Ectodermal cell (in vitro differentiated cells): ENCODE results near the gene PLCB4.

Source experiments
- H3K27ac ChIP-seq: 2 replicates; pipeline ENCODE4 v1.7.0; 2013; ENCODE audit warnings: mild to moderate bottlenecking, low read depth, low read length; ENCODE audit not compliant: insufficient read depth, poor library complexity, severe bottlenecking
- H3K27me3 ChIP-seq: 2 replicates; pipeline ENCODE4 v1.7.0; 2013; ENCODE audit warnings: mild to moderate bottlenecking, low read length; ENCODE audit not compliant: insufficient read depth, control insufficient read depth, poor library complexity, severe bottlenecking
- H3K36me3 ChIP-seq: one replicate; pipeline ENCODE4 v1.7.0; 2013; ENCODE audit warnings: low read length; ENCODE audit not compliant: control insufficient read depth, insufficient read depth
- H3K4me1 ChIP-seq: one replicate; pipeline ENCODE4 v1.7.0; 2013; ENCODE audit warnings: low read length; ENCODE audit not compliant: control insufficient read depth, insufficient read depth
- H3K4me3 ChIP-seq: 2 replicates; pipeline ENCODE4 v1.7.0; 2013; ENCODE audit warnings: low read depth, low read length, control low read depth; ENCODE audit not compliant: insufficient read depth
- H3K9me3 ChIP-seq: 2 replicates; pipeline ENCODE4 v1.7.0; 2013; ENCODE audit warnings: mild to moderate bottlenecking, low read length, moderate library complexity; ENCODE audit not compliant: control insufficient read depth
- WGBS, 2 experiments: methylation state at CpG; one replicate each; pipeline ENCODE4 v1.1.7; 2013; ENCODE audit warnings: missing lambda C conversion rate in 2 of 2; 5-methylcytosine and 5-hydroxymethylcytosine counted together

PLCB4 gene

DNA sequence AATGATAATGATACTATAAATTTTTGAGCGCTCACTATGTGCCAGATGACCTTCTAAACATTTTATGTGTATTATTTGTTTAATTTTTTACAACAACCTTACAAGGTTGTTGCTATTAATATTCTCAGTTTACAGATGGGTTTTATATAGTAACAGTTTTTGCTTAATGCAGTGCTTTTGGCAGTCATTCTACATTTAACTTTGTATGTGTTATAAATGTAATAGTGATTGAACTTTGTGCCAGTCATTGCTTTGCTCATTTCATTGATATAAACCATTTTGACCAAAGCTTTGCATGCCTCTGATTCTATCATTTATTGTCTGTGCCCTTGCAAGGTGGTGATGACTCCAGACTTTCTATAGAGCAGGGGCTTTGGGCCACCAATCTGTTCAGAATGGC, 239.2 kb downstream of the PLCB4 start:
- no CpG with 5 or more reads among the region's 1 CpG for WGBS, 2 experiments
- Histone ChIP-seq H3K36me3 (no peaks in the 10 kb centered on the region), H3K4me3 (no peak overlapping the region), H3K27ac (no peak overlapping the region), H3K9me3 (no peaks in the 10 kb centered on the region), H3K27me3 (no peaks in the 10 kb centered on the region), H3K4me1 (no peaks in the 10 kb centered on the region)

DNA sequence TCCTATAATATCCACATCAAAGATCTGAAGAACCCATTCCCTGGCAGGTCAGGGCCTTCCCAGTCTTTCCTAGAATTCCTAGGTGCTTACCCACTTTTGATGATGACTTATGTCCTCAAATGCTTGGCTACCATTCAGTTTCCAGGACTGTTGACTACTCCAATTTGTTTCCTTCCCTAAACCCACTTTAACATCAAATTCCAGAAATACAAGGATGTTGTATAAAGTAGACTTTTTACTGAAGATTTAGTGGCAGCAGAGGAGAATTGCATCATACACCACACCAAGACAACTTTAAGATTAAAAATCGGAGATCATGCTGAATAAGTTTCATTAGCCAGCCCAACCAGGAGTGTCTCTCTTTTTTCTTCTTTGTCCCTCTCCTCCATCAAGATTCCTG, 242.2 kb downstream of the PLCB4 start:
- Histone ChIP-seq H3K9me3 (no peaks in the 10 kb centered on the region), H3K27me3 (no peaks in the 10 kb centered on the region), H3K36me3 (no peaks in the 10 kb centered on the region), H3K27ac (no peak overlapping the region), H3K4me3 (no peak overlapping the region), H3K4me1 (no peaks in the 10 kb centered on the region)
- 88 to 97% methylated on average over 1 of the region's 1 CpG for WGBS, 2 experiments

DNA sequence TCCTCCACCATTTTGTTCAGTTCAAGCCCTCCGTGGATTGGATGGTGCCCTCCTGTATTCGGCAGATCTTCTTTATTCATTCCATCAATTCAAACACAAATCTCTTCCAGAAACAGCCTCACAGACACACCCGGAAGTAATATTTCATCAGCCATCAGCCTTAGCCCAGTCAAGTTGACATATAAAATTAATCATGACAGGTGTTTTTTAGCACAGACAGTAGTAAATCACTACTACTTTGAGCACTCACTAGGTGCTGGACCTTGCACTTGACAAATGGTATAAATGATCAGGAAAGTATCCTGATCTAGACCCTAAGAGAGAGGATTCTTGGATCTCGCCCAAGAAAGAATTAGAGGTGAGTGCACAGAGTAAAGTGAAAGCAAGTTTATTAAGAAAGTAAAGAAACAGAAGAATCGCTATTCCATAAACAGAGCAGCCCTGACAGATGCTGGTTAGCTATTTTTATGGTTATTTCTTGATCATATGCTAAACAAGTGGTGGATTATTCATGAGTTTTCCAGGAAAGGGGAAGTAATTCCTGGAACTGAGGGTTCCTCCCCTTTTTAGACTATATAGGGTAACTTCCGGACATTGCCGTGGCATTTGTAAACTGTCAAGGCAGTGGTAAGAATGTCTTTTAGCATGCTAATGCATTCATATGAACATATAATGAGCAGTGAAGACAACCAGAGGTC, 250.9 kb downstream of the PLCB4 start:
- Histone ChIP-seq H3K27ac (no peak overlapping the region), H3K4me1 (no peaks in the 10 kb centered on the region), H3K9me3 (no peaks in the 10 kb centered on the region), H3K36me3 (no peaks in the 10 kb centered on the region), H3K4me3 (no peak overlapping the region), H3K27me3 (no peaks in the 10 kb centered on the region)
- WGBS, 2 experiments, result 91 to 95% methylated on average over 6 to 7 of the region's 7 CpGs

DNA sequence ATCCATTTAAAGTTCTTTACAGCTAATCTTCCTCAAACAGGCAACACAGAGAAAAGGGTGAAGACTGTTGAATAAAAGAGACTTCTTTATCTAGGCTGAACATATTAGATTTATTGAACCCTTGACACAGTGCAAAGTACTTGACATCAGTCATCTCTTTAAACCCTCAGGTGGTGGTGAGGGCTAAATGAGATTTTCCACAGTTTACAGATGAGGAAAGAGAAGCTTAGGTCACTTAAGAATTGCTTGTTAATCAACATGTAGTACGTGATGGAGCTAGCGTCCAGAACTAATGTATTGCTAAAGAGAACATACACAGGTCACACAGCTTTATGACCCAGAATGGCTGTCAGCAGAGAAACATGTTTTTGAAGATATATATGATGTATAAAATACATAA, 252.1 kb downstream of the PLCB4 start:
- no peak overlapping the region for H3K4me3 ChIP-seq

DNA sequence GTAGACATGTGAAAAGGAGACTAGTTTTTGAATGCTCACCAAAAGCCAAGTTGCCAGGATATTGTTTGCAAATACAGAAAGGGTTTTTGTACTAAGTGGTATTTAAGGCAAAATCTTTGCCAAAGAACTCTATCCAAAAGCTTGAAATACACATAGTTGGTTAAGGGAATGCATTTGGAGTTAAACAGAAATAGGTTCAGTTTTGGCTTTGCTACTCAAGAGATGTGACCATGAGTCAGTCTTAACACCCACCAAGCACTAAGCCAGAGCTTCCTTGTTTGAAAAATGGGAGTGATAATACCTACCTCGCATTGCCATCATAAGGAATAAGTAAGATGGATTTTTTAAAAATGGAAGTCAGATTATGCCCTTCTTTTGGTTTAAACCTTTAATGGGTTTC, 253.8 kb downstream of the PLCB4 start:
- no peak overlapping the region for H3K4me3 ChIP-seq
- no peaks in the 10 kb centered on the region for H3K27me3 ChIP-seq
- 100% methylated on average over 1 of the region's 1 CpG for WGBS, 2 experiments
- no peaks in the 10 kb centered on the region for H3K36me3 ChIP-seq
- no peaks in the 10 kb centered on the region for H3K9me3 ChIP-seq
- H3K27ac ChIP-seq, result no peak overlapping the region
- H3K4me1 ChIP-seq, result peaks cover 9% of the 10 kb centered on the region

More for the DNA sequence above, 252.1 kb downstream of the PLCB4 start:
- Histone ChIP-seq H3K27me3 (no peaks in the 10 kb centered on the region), H3K4me1 (peaks cover 9% of the 10 kb centered on the region), H3K27ac (no peak overlapping the region), H3K9me3 (no peaks in the 10 kb centered on the region), H3K36me3 (no peaks in the 10 kb centered on the region)
- 95 to 100% methylated on average over 2 of the region's 2 CpGs for WGBS, 2 experiments

DNA sequence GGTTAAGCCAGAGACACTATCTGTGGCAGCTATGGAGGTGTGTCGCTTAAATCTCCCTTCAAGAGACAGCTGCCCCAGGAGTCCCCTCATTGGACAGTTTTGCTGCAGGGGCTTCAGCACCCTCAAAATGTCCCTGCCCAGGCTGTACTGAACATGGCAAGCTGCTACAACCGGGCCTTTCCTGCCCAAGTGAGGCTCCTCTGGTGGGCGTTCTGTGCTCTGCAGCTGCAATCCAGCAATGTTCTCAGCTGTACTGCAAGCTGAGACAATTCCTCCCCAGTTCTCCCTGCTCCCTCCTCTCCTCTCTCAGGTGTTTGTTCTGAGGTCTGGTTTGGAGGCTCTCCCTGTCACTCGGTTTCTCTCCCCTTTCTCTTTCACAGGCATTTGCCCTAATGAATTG, 254.7 kb downstream of the PLCB4 start:
- WGBS, 2 experiments, result 57 to 66% methylated on average over 4 of the region's 4 CpGs
- H3K27ac ChIP-seq, result no peak overlapping the region
- H3K9me3 ChIP-seq, result no peaks in the 10 kb centered on the region
- no peak overlapping the region for H3K4me3 ChIP-seq
- H3K27me3 ChIP-seq, result no peaks in the 10 kb centered on the region
- H3K36me3 ChIP-seq, result no peaks in the 10 kb centered on the region
- peaks cover 12% of the 10 kb centered on the region for H3K4me1 ChIP-seq

DNA sequence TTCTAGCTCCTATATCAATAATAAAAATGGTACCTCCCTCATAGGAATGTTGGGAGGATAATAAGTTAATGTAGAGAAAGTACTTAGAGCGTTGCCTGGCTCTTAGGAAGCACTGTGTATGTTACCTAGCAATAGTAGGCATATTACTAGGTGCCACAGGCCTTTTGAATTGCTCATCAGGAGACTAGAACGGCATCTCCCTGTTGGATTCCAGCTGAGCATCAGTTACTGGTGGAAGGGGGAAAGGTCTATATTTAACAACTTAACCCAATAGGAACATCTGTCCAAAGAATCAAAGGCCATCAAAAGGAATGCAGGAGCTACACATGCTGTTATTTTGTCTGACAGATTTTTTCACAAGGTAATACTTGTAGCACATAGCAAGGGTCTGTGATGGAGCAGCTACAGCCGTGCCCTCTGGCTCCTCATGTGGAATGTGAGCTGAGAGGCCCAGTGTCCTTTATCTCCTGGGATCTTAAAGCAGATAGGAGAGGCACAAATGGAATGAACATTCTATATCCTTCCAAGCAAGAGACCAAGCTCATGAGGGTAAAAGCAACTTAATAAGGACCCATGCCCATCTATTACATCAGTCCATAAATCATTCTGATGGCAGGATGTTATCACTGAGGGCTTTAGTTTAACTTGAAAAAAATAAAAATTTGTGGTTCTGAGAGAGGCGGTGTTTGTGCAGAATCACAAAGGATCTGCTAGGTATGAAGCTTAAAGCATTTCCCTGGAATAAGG, 260.6 kb downstream of the PLCB4 start:
- Histone ChIP-seq H3K4me3 (no peak overlapping the region), H3K36me3 (no peaks in the 10 kb centered on the region), H3K9me3 (no peaks in the 10 kb centered on the region), H3K27ac (no peak overlapping the region), H3K4me1 (peaks cover 40% of the 10 kb centered on the region), H3K27me3 (no peaks in the 10 kb centered on the region)
- 85 to 89% methylated on average over 4 of the region's 4 CpGs for WGBS, 2 experiments

DNA sequence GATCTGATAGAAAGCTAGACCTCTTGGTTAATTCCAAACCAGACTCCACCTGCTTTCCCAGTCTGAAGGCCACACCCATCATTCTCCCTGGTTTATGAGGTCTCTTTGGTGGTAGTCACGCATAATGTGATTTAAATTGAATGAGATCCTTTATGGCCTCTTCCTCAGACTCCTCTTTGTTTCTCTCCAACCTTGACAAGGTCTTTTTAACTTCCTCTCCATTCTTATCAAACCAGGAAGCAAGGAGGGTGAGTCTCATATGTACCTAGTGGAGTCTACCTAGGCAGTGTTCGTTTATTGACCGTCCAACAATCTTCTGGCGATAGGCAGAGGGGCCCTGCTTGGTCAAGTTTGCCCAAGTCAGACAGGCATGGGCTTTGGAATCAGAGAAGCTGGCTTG, 261.3 kb downstream of the PLCB4 start:
- Histone ChIP-seq H3K9me3 (no peaks in the 10 kb centered on the region), H3K27me3 (no peaks in the 10 kb centered on the region), H3K4me3 (no peak overlapping the region), H3K4me1 (peaks cover 40% of the 10 kb centered on the region), H3K36me3 (no peaks in the 10 kb centered on the region), H3K27ac (no peak overlapping the region)
- 94 to 97% methylated on average over 3 to 4 of the region's 4 CpGs for WGBS, 2 experiments

DNA sequence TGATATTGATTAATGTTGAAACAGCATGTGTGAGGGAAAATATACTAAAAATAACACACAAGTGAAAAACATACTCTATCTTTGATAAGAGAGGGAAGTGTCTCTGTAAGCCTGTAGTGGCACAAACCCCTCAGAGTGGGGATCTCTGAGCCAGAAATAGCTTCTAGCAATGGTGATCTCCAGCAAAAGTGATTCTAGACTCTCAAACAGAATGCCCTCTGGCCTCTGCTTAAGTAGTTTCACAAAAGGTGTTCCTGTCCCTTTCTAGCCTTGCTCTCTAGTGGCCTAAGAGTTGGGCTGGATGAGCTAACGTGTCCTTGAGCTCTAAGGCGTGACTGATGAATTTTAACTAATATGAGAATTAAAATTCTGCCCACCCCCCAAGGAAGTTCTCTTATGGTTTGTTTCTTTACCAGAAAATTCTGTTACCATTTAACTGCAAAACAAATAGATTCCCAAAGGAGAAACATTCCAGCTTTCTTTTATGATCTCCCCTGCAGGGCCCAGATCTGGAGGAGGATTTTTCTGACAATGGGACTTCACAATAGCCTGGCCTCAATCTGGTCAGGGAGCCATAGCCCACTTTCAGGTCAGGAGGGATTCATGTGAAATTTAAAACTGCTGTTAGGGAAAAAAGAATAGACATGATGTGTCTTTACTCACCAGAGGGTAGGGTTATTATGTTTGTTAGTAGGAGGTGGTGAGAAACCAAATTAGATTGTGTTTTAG, 263.0 kb downstream of the PLCB4 start:
- WGBS, 2 experiments, result 82% methylated on average over 2 of the region's 2 CpGs; no CpG with 5 or more reads in 1 of the 2 experiments
- no peaks in the 10 kb centered on the region for H3K27me3 ChIP-seq
- peaks cover 35% of the 10 kb centered on the region for H3K4me1 ChIP-seq
- no peak overlapping the region for H3K4me3 ChIP-seq
- H3K9me3 ChIP-seq, result no peaks in the 10 kb centered on the region
- peak overlapping the region; percentile 70 for H3K27ac ChIP-seq
- H3K36me3 ChIP-seq, result no peaks in the 10 kb centered on the region

DNA sequence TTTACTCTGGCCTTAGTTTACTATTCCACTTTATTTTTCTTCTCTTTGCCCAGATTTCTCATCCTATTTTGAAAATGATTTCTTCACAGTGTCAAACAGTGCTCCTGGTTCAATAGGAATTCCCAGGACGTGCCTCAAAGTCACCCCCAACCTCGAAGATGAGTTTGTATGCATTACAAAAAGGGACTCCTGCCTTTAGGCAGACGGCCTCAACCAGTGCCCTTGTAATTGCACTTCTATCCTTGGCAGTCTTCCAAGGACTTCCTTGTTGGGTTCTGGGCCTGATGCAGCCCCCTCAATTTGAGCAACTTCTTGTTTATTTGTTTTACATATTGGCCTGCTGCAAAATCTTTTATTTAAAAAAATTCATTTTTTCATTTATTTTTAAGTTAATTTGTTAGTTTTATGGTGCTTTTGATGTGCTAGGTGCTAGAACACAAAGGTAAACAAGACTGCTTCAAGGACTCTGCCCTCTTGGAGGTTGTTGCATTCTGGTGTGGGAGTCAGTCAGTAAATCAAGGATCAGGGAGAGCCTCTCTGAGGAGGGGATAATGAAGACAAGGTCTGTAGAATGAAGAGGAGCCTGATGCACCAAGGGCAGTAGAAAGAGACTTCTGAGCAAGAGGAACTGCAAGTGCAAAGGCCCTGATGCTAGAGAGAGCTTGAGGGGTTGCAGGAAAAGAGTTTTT, 264.0 kb downstream of the PLCB4 start:
- Histone ChIP-seq H3K4me3 (no peak overlapping the region), H3K27ac (peak overlapping the region; percentile 70), H3K27me3 (no peaks in the 10 kb centered on the region), H3K9me3 (no peaks in the 10 kb centered on the region), H3K4me1 (peaks cover 35% of the 10 kb centered on the region), H3K36me3 (no peaks in the 10 kb centered on the region)
- WGBS, 2 experiments, result 36 to 37% methylated on average over 3 of the region's 3 CpGs
